Hepatocyte (in vitro differentiated cells): ENCODE measurements around the gene DTX1. TPM values are rescaled to one million over a fixed set of nuclear protein-coding genes. Genes with fewer than 3 reads are reported as not detected.

Experiments used
- DNase-seq: peaks from one replicate; pipeline ENCODE4 v3.0.0-alpha.2; 2016; ENCODE audit warnings: low spot score
- H2AFZ ChIP-seq: fragments of 200-600 bp; sonication (generic); 2 replicates; pipeline ENCODE4 v1.6.0; 2016; ENCODE audit warnings: antibody characterized with exemption, mild to moderate bottlenecking
- H3K27ac ChIP-seq: fragments of 200-600 bp; sonication (generic); 2 replicates; pipeline ENCODE4 v1.5.1; 2016; ENCODE audit warnings: mild to moderate bottlenecking
- H3K27me3 ChIP-seq: fragments of 200-600 bp; sonication (generic); 2 replicates; pipeline ENCODE4 v1.6.1; 2016
- H3K36me3 ChIP-seq: fragments of 200-600 bp; sonication (generic); replicated peaks from 2 replicates; pipeline ENCODE4 v1.5.1; 2016; ENCODE audit warnings: low read depth; ENCODE audit not compliant: insufficient read depth
- H3K4me1 ChIP-seq: fragments of 200-600 bp; sonication (generic); 2 replicates; pipeline ENCODE4 v1.5.1; 2016; ENCODE audit warnings: mild to moderate bottlenecking, moderate library complexity; ENCODE audit not compliant: insufficient read depth
- H3K4me2 ChIP-seq: fragments of 200-600 bp; sonication (generic); 2 replicates; pipeline ENCODE4 v1.6.0; 2016
- H3K4me3 ChIP-seq: fragments of 200-600 bp; sonication (generic); 2 replicates; pipeline ENCODE4 v1.5.1; 2016; ENCODE audit warnings: mild to moderate bottlenecking
- H3K79me2 ChIP-seq: fragments of 200-600 bp; sonication (generic); 2 replicates; pipeline ENCODE4 v1.6.0; 2017; ENCODE audit warnings: mild to moderate bottlenecking
- H3K9me2 ChIP-seq: fragments of 200-600 bp; sonication (generic); replicated peaks from 2 replicates; pipeline ENCODE4 v1.6.0; 2017; ENCODE audit warnings: mild to moderate bottlenecking; ENCODE audit not compliant: insufficient read depth
- H3K9me3 ChIP-seq: fragments of 200-600 bp; sonication (generic); 2 replicates; pipeline ENCODE4 v1.5.1; 2016; ENCODE audit warnings: low read depth, mild to moderate bottlenecking
- H4K20me1 ChIP-seq: fragments of 200-600 bp; sonication (generic); 2 replicates; pipeline ENCODE4 v1.6.0; 2016; ENCODE audit warnings: mild to moderate bottlenecking; ENCODE audit not compliant: insufficient read depth, poor library complexity, severe bottlenecking
- CTCF ChIP-seq: fragments of 200-600 bp; sonication (generic); IDR thresholded peaks from 2 replicates; pipeline ENCODE4 v1.5.1; 2016; ENCODE audit warnings: antibody characterized with exemption, mild to moderate bottlenecking; ENCODE audit not compliant: poor library complexity
- EZH2 ChIP-seq: fragments of 200-600 bp; sonication (generic); IDR thresholded peaks from 2 replicates; pipeline ENCODE4 v1.6.1; 2016; ENCODE audit warnings: antibody characterized with exemption, mild to moderate bottlenecking, borderline replicate concordance
- EZH2phosphoT487 ChIP-seq: fragments of 200-600 bp; sonication (generic); IDR thresholded peaks from one replicate; pipeline ENCODE4 v1.6.1; 2018; ENCODE audit warnings: antibody characterized with exemption, mild to moderate bottlenecking, low read depth, moderate library complexity; ENCODE audit not compliant: unreplicated experiment, severe bottlenecking
- WGBS: methylation state at CpG from one replicate; pipeline ENCODE4 v1.1.6; 2016; ENCODE audit warnings: low lambda C conversion rate; ENCODE audit errors: missing lambda C conversion rate; 5-methylcytosine and 5-hydroxymethylcytosine counted together
- polyA plus RNA-seq: library from polyadenylated mRNA; unstranded; fragments of >200 nt; fragmentation: Nextera tagmentation; extraction: Ambion mirVana; gene quantifications from 2 replicates; pipeline ENCODE4 v1.2.1, GENCODE V29; 2016
- total RNA-seq: library from RNA; depleted of rRNA; stranded (reverse); fragments of >200 nt; gene quantifications from 2 replicates; pipeline ENCODE4 v1.2.3, GENCODE V29; 2014

DTX1 gene
- total and polyA plus RNA-seq, 2 experiments from 2014 or later = 0.47 to 2.3 TPM

GRCh38 chr12:113120670-113121370 lies 64.3 kb downstream of the DTX1 start:
- Histone ChIP-seq H4K20me1 (no peaks in the 10 kb centered on the region), H3K9me2 (no peaks in the 10 kb centered on the region), H3K36me3 (no peaks in the 10 kb centered on the region), H3K4me2 (no peak overlapping the region), H3K27ac (no peak overlapping the region), H3K79me2 (no peaks in the 10 kb centered on the region), H3K27me3 (no peaks in the 10 kb centered on the region), H2AFZ (no peak overlapping the region), H3K4me1 (no peaks in the 10 kb centered on the region), H3K4me3 (no peak overlapping the region), H3K9me3 (peaks cover 5% of the 10 kb centered on the region)
- TF ChIP-seq EZH2phosphoT487 (no peak), CTCF (no peak), EZH2 (no peak)
- DNase-seq = no peak
- WGBS = 86% methylated on average over 3 of the region's 3 CpGs

GRCh38 chr12:113127791-113128199 lies 71.3 kb downstream of the DTX1 start:
- Histone ChIP-seq H3K9me2 (no peaks in the 10 kb centered on the region), H2AFZ (no peak overlapping the region), H3K9me3 (peaks cover 2% of the 10 kb centered on the region), H3K79me2 (no peaks in the 10 kb centered on the region), H3K4me2 (no peak overlapping the region), H3K36me3 (no peaks in the 10 kb centered on the region), H3K27me3 (peaks cover 4% of the 10 kb centered on the region), H4K20me1 (no peaks in the 10 kb centered on the region), H3K27ac (no peak overlapping the region), H3K4me1 (no peaks in the 10 kb centered on the region), H3K4me3 (no peak overlapping the region)
- no peak for DNase-seq
- 70% methylated on average over 14 of the region's 15 CpGs for whole genome bisulfite sequencing
- no peak for TF ChIP-seq EZH2phosphoT487
- no peak for TF ChIP-seq EZH2
- TF ChIP-seq CTCF = no peak

GRCh38 chr12:113128802-113129663 lies 72.5 kb downstream of the DTX1 start:
- no peaks in the 10 kb centered on the region for H3K36me3 ChIP-seq
- no peaks in the 10 kb centered on the region for H3K9me2 ChIP-seq
- no peak overlapping the region for H3K4me2 ChIP-seq
- 64% methylated on average over 9 of the region's 9 CpGs for WGBS
- H3K4me1 ChIP-seq = no peaks in the 10 kb centered on the region
- peaks cover 8% of the 10 kb centered on the region for H3K27me3 ChIP-seq
- H3K27ac ChIP-seq = no peak overlapping the region
- DNase-seq = no peak
- no peak overlapping the region for H2AFZ ChIP-seq
- TF ChIP-seq EZH2phosphoT487 = no peak
- TF ChIP-seq CTCF = no peak
- no peak for TF ChIP-seq EZH2
- H3K9me3 ChIP-seq = no peaks in the 10 kb centered on the region
- H4K20me1 ChIP-seq = no peaks in the 10 kb centered on the region
- H3K4me3 ChIP-seq = no peak overlapping the region
- H3K79me2 ChIP-seq = no peaks in the 10 kb centered on the region
